Measurements from ENCODE around the gene CGRRF1.

CGRRF1 gene

GRCh38 chr14:54582334-54582733 is 72.6 kb downstream of the CGRRF1 start:
- no peak for DNase-seq (ENCODE audit: low read depth)
- no peak for TF ChIP-seq CTCF (IDR thresholded peaks at IDR 0.05; ENCODE audit: low read depth, low read length, missing control alignments)

GRCh38 chr14:54584097-54584496 is 74.4 kb downstream of the CGRRF1 start:
- H3K4me3 ChIP-seq (ENCODE audit: low read depth, low read length): no peak overlapping the region
- no peak for DNase-seq (ENCODE audit: low read depth)
- TF ChIP-seq CTCF (IDR thresholded peaks at IDR 0.05; ENCODE audit: low read depth, low read length, missing control alignments): no peak

More at GRCh38 chr14:54582334-54582733, 72.6 kb downstream of the CGRRF1 start:
- H3K4me3 ChIP-seq (ENCODE audit: low read depth, low read length): no peak overlapping the region

- DNase-seq (ENCODE audit: low read depth): no peak
- no peak overlapping the region for H3K4me3 ChIP-seq (ENCODE audit: low read depth, low read length)
- TF ChIP-seq CTCF (IDR thresholded peaks at IDR 0.05; ENCODE audit: low read depth, low read length, missing control alignments): no peak
These were observed 75.5 kb downstream of the CGRRF1 start for GRCh38 chr14:54585214-54585613.
